ENCODE data around the gene TRNP1.
"Not testable (repeated sequence)": the region's sequence is repeated elsewhere in the genome, so short reads cannot be mapped to it uniquely, and the experiment has no call there.

The TRNP1 gene

GRCh38 chr1:26993237-26994019 is at the start of gene TRNP1:
Gene TRNP1, plus strand, starts transcription at chr1:26993692. Its CDS starts 95 bp downstream, at chr1:26993787.
- peak; percentile 52 for DNase-seq
- no peak for TF ChIP-seq CTCF (IDR thresholded peaks at IDR 0.05; ENCODE audit: low read depth, low read length, missing control alignments)
- no peaks in the 10 kb centered on the region for H3K27me3 ChIP-seq (replicated peaks)
- no peak within 1 kb of the TSS for H3K27ac ChIP-seq
- H3K36me3 ChIP-seq (replicated peaks): no peaks in the 10 kb centered on the region
- H3K4me3 ChIP-seq (ENCODE audit: low read depth, low read length): peak within 1 kb of the TSS; percentile 62
- in situ Hi-C loops (cut with HindIII; ENCODE audit: low pct_ligation_motif_present, low sequenced_read_pairs): no loop called here

GRCh38 chr1:26945138-26945537 is 48.4 kb upstream of the TRNP1 start:
- Histone ChIP-seq H3K4me3 (ENCODE audit: low read depth, low read length) (no peak overlapping the region), H3K36me3 (replicated peaks) (peaks cover 60% of the 10 kb centered on the region), H3K27ac (no peak overlapping the region), H3K27me3 (replicated peaks) (no peaks in the 10 kb centered on the region)
- no peak for DNase-seq
- in situ Hi-C loops (cut with HindIII; ENCODE audit: low pct_ligation_motif_present, low sequenced_read_pairs): no loop called here
- no peak for TF ChIP-seq CTCF (IDR thresholded peaks at IDR 0.05; ENCODE audit: low read depth, low read length, missing control alignments)

- Histone ChIP-seq H3K27ac (no peak overlapping the region), H3K36me3 (replicated peaks) (peaks cover 60% of the 10 kb centered on the region), H3K27me3 (replicated peaks) (no peaks in the 10 kb centered on the region), H3K4me3 (ENCODE audit: low read depth, low read length) (no peak overlapping the region)
- TF ChIP-seq CTCF (IDR thresholded peaks at IDR 0.05; ENCODE audit: low read depth, low read length, missing control alignments): no peak
- in situ Hi-C loops (cut with HindIII; ENCODE audit: low pct_ligation_motif_present, low sequenced_read_pairs): no loop called here
- DNase-seq: no peak
Measured at GRCh38 chr1:26945728-26946127, 47.8 kb upstream of the TRNP1 start.

- Histone ChIP-seq H3K36me3 (replicated peaks) (peaks cover 58% of the 10 kb centered on the region), H3K27me3 (replicated peaks) (no peaks in the 10 kb centered on the region), H3K4me3 (ENCODE audit: low read depth, low read length) (no peak overlapping the region), H3K27ac (no peak overlapping the region)
- no peak for DNase-seq
- TF ChIP-seq CTCF (IDR thresholded peaks at IDR 0.05; ENCODE audit: low read depth, low read length, missing control alignments): no peak
- in situ Hi-C loops (cut with HindIII; ENCODE audit: low pct_ligation_motif_present, low sequenced_read_pairs): no loop called here
Measured at GRCh38 chr1:26946270-26946669, 47.2 kb upstream of the TRNP1 start.

GRCh38 chr1:26948725-26949057 is 44.8 kb upstream of the TRNP1 start:
- H3K27ac ChIP-seq; DNase-seq; in situ Hi-C loops (cut with HindIII; ENCODE audit: low pct_ligation_motif_present, low sequenced_read_pairs); H3K4me3 ChIP-seq (ENCODE audit: low read depth, low read length); H3K27me3 ChIP-seq (replicated peaks): not testable (repeated sequence)
- peaks cover 34% of the 10 kb centered on the region for H3K36me3 ChIP-seq (replicated peaks)

- in situ Hi-C loops (cut with HindIII; ENCODE audit: low pct_ligation_motif_present, low sequenced_read_pairs): no loop called here
- DNase-seq: no peak
- no peak for TF ChIP-seq CTCF (IDR thresholded peaks at IDR 0.05; ENCODE audit: low read depth, low read length, missing control alignments)
- H3K27me3 ChIP-seq (replicated peaks): no peaks in the 10 kb centered on the region
- H3K36me3 ChIP-seq (replicated peaks): peaks cover 29% of the 10 kb centered on the region
- no peak overlapping the region for H3K27ac ChIP-seq
- no peak overlapping the region for H3K4me3 ChIP-seq (ENCODE audit: low read depth, low read length)
Measured at GRCh38 chr1:26949266-26949925, 44.1 kb upstream of the TRNP1 start.

All from brain microvascular endothelial cell (primary cell).